NOMO-1 (cell line): ENCODE data around the gene KRTAP10-3.
"Not testable (repeated sequence)": the region's sequence is repeated elsewhere in the genome, so short reads cannot be mapped to it uniquely, and the experiment has no call there.

ENCODE experiments used
- DNase-seq, 2 experiments: peaks; one replicate each; lab custom pipeline; 2025; ENCODE audit not compliant: unreplicated experiment in 2 of 2; lab: John Stamatoyannopoulos, UW

The KRTAP10-3 gene

GRCh38 chr21:44590897-44591800, 32.6 kb upstream of the KRTAP10-3 start:
- DNase-seq, result not testable (repeated sequence)

GRCh38 chr21:44590311-44590721, 31.7 kb upstream of the KRTAP10-3 start:
- no peak for DNase-seq

GRCh38 chr21:44589586-44590305, 31.2 kb upstream of the KRTAP10-3 start:
- DNase-seq, result no peak

- DNase-seq, result no peak
Measured at GRCh38 chr21:44589094-44589493, 30.5 kb upstream of the KRTAP10-3 start.

GRCh38 chr21:44585892-44586291, 27.3 kb upstream of the KRTAP10-3 start:
- no peak for DNase-seq

GRCh38 chr21:44583800-44584147, 25.2 kb upstream of the KRTAP10-3 start:
- no peak for DNase-seq

GRCh38 chr21:44583089-44583799, 24.6 kb upstream of the KRTAP10-3 start:
- no peak for DNase-seq

GRCh38 chr21:44582055-44582454, 23.5 kb upstream of the KRTAP10-3 start:
- no peak for DNase-seq

- no peak for DNase-seq
Measured at GRCh38 chr21:44581158-44581557, 22.6 kb upstream of the KRTAP10-3 start.

GRCh38 chr21:44580231-44580821, 21.7 kb upstream of the KRTAP10-3 start, which contains the start of gene KRTAP10-5:
Gene KRTAP10-5, minus strand, starts transcription at chr21:44580604. Its CDS starts 26 bp downstream, at chr21:44580578.
- DNase-seq, result not testable (repeated sequence)

GRCh38 chr21:44579833-44580144, 21.2 kb upstream of the KRTAP10-3 start:
- no peak for DNase-seq

- no peak for DNase-seq
Measured at GRCh38 chr21:44579056-44579832, 20.6 kb upstream of the KRTAP10-3 start.

GRCh38 chr21:44578371-44579055, 19.9 kb upstream of the KRTAP10-3 start:
- DNase-seq, result no peak

GRCh38 chr21:44576025-44576420, 17.4 kb upstream of the KRTAP10-3 start:
- no peak for DNase-seq

- no peak for DNase-seq
Measured at GRCh38 chr21:44575307-44576024, 16.9 kb upstream of the KRTAP10-3 start.

GRCh38 chr21:44574457-44575306, 16.1 kb upstream of the KRTAP10-3 start:
- DNase-seq, result no peak

- not testable (repeated sequence) for DNase-seq
Measured at GRCh38 chr21:44573630-44574456, 15.2 kb upstream of the KRTAP10-3 start, which contains the start of gene KRTAP10-4. Gene KRTAP10-4, plus strand, starts transcription at chr21:44573729. Its CDS starts 30 bp downstream, at chr21:44573759.
